ENCODE results near the gene TRERF1.
"Not testable (repeated sequence)": the region's sequence is repeated elsewhere in the genome, so short reads cannot be mapped to it uniquely, and the experiment has no call there.

Gene TRERF1

DNA sequence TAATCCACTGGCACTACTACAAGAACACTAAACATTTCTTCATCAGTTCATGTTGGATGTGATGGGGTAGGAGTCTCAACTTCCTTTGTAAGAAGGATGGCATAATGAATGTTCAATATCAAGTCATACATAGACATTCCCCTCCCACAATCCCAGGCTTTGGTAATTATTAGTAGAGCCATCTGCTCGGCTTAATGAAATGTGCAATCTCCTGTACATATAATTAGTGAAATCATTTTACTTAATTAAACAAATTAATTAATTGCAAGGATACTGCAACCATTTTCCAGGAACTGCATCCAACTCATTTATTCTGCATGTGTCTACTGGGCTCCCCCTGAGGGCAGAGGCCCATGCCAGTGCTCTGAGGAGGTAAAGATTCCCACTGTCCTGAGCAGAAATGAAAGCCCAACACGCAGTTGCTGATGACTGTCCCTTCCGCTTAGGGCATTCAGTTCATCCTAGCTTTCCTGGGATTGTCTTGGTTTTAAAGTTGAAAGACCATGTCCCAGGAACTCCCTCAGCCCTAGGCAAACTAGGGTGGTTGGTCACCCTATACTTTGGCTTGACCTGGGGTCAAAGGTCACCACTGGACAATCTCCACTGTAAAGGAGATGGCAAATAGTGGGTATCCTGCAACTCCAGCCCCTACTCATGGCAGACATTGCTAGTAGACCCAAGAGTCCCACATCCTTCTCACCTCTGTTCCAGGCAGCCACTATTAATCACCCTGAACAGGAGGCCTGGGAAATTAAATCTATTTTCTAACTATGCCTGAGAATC is 109.8 kb downstream of the TRERF1 start:
- in situ Hi-C loops (cut with HindIII; ENCODE audit: low sequenced_read_pairs) = no loop called here

DNA sequence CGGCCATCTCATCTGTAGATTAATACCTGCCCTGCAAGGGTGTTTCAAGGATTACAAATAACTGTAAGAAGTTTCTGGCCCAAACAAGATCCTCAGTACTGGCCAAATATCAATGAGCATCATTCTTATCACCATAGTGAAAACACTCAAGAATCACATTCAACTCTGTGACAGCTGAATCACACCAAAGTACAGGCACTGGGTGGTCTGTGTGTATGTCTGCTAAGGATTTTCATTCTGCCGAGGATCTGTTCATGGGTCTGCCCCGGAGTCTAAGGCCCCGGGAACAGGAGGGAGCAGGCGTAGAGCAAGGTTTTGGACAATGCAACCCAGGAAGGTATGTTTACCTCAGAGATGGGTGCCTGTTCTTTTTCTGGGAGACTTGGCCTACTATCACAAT is 110.5 kb downstream of the TRERF1 start:
- in situ Hi-C loops (cut with HindIII; ENCODE audit: low sequenced_read_pairs) = no loop called here

DNA sequence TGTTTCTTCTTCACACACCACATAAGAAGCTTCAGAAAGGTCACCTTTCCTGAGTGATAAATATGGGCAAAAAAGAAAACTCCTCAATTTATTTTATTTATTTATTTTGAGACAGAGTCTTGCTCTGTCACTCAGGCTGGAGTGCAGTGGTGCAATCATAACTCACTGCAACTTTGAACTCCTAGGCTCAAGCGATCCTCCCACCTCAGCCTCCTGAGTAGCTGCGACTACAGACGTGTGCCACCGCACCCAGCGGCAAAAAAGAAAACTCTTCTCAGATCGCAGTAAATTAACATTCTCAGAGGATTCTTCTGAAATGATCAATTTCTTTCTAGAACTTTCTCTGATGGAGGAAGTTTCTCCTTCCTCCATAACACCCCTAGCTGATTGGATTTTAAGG is 111.2 kb downstream of the TRERF1 start:
- in situ Hi-C loops (cut with HindIII; ENCODE audit: low sequenced_read_pairs) = no loop called here

DNA sequence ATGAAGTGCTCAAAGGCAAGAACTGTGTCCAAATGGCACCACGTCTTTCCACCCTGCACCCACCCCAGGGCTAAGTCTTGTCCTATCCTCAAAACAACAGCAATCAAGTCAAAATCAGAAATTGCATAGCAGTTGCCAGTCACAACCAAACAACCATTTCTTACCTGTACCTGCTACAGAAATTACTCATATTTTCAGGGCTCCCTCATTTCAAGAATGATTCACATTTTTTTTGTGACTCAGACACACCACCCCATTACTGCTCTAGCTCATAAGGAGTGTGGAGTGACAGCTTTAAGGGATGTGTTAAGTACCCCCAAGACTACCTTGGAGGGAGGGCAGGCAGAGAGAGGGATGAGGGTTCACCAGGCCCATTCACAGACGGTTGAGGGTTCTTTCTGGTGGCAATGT is 111.7 kb downstream of the TRERF1 start:
- in situ Hi-C loops (cut with HindIII; ENCODE audit: low sequenced_read_pairs) = no loop called here

DNA sequence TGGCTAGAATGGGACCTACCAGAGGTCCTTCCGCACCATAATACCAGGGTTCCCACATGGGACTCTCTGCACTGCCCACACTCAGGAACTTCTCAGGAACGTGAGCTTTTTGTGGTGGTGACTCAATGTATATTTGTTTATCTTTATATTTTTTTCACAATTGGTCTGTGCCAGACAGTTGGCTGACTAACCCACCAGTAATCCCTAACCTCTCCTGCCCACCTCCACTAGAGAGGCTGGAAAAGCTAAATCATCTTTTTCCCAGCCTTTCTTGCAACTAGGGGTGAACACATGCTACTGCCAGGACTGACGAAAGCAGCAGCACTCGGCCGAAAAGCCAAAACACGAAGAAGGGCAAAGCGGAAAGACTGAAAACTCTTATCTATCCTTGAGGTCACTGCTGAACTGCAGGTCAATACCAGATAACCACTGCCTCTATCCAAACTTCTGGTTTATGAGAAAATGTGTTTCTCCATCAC is 112.9 kb downstream of the TRERF1 start:
- in situ Hi-C loops (cut with HindIII; ENCODE audit: low sequenced_read_pairs) = no loop called here

DNA sequence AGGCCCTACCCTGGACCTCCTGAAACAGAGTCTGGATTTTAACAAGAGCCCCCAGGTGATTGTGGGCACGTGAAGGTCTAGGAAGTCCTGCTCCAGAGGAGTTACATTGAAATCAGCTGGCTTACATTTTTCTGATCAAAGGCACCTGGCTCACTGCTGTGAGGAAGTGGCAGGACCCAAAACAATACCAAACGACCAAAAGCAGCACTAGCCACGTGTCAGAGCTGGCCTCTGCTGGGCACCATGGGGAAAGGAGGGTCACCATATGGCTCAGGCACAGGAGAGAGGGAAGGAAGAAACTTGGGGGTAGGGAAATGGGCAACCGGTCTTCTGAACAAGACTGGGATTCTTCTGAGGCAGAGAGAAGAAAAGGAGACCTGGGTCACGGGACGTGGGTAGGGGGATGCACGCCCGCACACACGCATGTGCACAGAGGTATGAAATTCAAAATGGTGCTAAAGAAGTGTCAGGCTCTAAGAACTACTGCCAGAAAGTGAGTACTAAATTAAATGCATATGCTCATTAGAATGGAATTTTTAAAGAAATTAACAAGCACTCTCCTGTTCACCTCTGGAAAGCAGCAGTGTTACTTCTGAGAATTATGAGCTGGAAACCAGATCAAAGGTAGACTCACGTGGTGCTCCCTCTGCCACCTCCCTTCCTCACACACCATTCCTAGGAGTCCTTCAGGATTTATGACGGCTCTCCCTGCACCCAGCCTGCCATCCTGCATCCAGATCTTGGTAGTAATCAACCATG is 113.6 kb downstream of the TRERF1 start:
- in situ Hi-C loops (cut with HindIII; ENCODE audit: low sequenced_read_pairs) = no loop called here

DNA sequence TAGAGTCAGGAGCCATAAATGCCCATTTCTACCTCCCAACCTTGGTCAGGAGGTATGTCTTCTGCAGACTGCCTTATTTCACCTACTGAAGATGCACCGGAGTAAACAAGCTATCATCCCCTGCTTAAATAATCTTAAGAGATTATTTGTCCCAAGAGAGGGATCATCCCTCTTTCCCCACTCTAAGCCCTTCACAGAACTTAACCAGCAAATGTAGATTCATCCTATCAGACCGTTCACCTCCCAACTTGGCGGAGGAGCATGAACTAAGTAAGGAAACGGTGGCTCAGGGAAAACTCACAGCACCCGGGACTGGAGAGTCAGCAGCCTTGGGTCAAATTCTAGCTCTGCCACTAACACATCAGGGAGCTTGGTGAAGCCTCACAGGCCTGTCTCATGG is 115.3 kb downstream of the TRERF1 start:
- in situ Hi-C loops (cut with HindIII; ENCODE audit: low sequenced_read_pairs) = no loop called here

DNA sequence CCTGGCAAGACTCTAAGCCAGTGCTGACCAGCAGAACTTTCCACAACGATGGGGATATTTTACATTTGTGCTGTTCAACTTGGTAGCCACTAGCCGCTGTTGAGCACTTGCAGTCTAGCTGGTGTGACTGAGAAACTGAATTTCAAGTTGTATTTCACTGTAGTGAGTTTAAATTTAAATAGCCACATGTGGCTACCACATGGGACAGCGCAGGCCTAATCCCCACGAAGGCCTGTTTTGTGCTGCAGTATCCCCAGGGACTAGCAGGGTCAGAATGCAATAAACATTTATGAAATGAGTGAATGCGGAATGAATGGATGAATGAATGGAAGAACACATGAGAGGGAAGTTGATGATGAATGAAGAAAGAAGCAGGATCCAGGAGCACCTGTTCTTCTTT is 115.8 kb downstream of the TRERF1 start:
- in situ Hi-C loops (cut with HindIII; ENCODE audit: low sequenced_read_pairs) = no loop called here

DNA sequence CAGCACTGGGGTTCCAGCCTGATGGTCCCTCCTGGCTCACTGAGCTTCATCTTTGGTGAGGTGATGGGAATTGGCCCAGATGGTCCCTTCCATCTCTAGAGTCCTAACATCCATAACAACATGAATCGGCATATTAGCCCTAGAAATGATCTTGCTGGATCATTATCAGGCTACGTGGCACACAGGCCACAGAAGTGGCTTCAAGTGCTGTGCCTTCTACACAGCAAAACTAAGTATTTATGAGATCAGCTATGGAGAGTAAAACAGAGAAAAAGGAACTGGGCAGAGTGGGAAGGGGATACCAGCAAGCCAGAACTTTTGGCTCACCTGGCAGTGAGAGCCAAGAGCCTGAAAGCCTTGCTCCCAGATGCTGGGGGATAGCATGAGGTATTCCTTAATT is 116.9 kb downstream of the TRERF1 start:
- in situ Hi-C loops (cut with HindIII; ENCODE audit: low sequenced_read_pairs) = no loop called here

DNA sequence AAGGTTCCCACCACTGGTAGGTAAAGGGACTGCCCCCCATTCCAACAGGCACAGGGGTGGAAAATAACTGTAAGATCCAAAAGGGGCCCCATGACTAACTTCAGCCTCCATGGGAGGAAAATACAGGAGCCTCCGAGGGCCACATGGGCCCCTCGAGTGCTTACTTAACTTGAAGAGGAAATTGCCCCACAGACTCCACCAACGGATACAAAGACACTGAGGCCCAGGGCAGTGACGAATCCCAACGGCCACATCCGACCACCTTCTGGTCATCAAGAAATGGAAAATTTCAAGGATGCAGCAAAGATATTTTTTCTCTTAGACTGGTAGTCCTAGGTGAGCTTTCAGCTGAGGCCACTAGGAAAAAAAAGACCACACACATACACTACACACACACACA is 118.1 kb downstream of the TRERF1 start:
- in situ Hi-C loops (cut with HindIII; ENCODE audit: low sequenced_read_pairs) = no loop called here

DNA sequence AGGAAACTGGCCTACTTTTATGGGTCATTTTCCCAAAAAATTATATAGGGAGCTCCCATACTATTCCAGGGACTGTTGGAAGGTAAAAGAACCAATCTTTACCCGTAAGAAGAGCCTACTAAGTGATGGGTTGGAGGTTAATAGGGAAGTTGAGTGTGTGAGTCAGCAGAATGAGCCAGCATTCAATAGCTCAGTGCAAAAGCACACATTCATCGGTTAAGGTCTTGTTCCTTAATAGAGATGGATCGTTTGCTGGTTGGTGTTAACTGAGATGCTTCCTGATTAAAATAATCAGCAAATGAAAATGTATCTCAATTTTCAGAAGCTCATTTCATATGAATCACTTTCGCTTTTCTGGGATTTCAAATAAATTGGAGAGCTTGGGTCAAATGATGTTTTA is 118.8 kb downstream of the TRERF1 start:
- in situ Hi-C loops (cut with HindIII; ENCODE audit: low sequenced_read_pairs) = no loop called here

DNA sequence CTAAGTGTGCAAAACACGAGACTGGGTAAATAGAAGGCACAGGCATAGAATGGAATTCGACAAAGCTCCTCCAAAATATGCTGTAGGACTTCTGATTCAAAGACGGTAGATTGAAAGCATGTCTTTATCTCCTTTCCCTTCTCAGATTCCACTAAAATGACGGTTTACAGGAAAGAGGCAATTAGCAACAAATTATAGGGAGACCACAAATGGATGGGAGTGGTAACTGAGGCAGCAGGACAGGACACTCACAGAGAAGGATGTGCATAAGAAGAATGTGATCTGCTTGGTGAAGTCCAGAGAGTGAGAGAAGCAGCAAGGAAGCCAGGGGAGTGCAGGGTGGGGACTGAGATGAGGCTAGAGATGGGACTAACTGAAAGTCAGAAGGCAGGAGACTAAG is 120.7 kb downstream of the TRERF1 start:
- in situ Hi-C loops (cut with HindIII; ENCODE audit: low sequenced_read_pairs) = no loop called here

DNA sequence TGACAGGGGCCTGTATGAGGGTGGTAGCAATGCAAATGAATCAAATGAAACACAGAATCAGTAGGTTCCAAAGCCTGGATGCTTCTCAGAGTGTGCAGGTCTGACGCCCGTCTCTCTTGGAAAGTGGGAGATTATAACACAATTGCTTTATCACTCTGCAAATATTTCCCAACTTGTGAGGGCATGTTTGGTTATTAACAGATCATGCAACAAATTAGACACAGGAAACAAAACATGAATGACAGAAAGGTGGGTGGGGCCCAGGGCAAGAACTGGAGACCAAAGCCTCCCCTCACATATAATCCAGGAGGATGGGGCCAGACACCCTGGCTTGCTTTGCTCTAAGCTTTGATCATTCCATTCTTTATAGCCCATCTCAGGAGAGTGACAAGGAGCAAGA is 125.5 kb downstream of the TRERF1 start:
- in situ Hi-C loops (cut with HindIII; ENCODE audit: low sequenced_read_pairs) = no loop called here

DNA sequence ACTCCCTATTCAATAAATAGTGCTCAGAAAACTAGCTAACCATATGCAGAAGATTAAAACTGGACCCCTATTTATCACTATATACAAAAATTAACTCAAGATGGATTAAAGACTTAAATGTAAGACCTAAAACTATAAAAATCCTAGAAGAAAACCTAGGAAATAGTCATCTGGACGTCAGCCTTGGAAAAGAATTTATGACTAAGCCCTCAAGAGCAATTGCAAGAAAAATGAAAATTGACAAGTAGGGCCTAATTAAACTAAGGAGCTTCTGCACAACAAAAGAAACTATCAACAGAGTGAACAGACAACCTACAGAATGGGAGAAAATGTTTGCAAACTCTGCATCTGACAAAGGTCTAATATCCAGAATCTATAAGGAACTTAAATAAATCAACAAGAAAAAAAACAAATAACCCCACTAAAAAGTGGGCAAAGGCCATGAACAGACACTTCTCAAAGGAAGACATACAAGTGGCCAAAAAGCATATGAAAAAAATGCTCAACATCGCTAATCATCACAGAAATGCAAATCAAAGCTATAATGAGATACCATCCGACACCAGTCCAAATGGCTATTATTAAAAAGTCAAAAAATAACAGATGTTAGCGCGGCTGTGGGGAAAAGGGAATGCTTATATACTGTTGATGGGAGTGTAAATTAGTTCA is 126.9 kb downstream of the TRERF1 start:
- in situ Hi-C loops (cut with HindIII; ENCODE audit: low sequenced_read_pairs) = not testable (repeated sequence)

DNA sequence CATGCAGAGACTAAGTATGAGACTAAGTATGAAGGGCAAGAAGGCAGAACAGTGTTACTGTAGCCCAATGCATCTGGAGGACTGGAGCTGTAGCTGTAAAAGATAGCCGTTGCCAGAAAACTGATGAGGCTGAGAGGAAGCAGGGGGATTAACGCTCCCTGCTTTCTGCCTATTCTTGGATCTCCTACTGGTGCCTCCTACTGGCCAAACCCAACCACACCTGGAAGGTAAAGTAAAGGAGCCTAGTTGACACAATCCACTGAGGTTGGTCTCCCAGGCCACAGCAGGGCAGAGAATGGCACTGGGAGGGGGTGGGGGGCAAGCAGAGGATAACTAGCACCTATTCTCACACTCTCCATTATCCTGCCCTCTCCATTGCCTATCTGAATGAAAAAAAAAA is 129.1 kb downstream of the TRERF1 start:
- in situ Hi-C loops (cut with HindIII; ENCODE audit: low sequenced_read_pairs) = no loop called here

DNA sequence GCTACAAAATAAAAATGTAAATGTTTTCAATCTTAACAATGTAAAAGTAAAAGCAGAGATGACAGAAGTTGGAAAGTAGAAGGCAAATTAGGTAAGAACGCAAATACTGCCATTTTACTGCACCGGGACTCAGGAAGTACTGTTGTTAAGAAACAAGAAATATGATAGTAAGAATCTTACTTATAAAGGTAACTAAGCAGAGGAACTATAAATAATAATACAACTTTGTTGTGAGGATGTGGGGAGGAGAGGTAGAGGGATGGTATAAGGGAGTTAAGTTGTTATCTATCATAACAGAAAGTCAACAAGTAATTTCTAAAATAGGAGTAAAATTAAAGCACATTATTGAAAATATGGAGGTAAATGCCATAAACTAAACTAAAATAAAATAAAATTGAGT is 129.8 kb downstream of the TRERF1 start:
- in situ Hi-C loops (cut with HindIII; ENCODE audit: low sequenced_read_pairs) = no loop called here

DNA sequence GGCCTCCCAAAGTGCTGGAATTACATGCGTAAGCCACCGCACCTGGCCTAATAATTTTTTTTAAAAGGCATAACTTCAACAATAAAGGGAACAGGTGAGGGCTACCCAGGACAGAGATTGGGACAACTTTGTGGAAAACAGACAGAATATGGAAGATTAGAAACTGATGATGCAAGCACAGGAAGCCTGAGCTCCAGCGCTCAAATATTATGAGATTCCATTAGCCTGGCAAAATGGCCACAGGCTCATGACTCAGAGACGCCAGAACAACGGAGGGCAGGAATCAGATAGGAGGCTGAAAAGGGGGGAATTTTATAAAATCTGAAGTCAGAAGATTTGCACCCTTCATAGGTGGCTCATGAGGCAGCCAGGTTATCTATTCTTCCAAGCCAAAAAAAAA is 131.0 kb downstream of the TRERF1 start:
- in situ Hi-C loops (cut with HindIII; ENCODE audit: low sequenced_read_pairs) = no loop called here

DNA sequence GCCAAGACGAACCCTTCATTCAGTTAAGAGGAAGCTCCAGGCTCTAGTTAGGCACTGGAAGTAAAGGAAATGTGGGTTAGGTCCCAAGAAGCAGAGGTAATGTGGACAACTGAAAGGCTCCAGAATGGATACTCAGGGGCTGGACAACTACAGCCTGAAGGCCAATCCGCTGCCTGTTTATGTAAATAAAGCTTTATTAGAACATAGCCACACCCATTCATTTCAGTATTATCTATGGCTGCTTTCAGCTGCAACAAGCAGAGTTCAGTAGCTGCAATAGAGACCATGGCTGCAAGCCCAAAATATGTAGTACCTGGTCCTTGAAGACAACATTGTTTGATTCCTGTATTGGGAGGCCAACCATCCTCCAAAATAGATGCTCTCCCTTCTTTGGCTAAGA is 133.2 kb downstream of the TRERF1 start:
- in situ Hi-C loops (cut with HindIII; ENCODE audit: low sequenced_read_pairs) = no loop called here

DNA sequence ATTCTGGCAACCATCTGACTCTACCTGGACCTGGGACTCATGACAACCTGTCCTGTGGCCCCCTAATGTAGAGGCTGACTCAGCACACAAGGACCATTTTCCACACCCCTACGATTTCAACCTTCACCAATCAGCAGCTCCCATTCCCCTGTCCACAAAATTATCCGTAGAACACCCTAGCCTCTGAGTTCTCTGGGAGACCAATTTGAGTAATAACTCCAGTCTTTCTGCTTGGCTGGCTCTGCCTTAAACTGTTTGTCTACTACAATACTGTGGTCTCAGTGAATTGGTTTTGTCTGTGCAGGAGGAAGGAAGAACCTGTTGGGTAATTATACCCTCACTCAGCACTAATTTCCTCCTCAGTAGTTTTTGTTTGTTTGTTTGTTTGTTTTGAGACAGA is 134.7 kb downstream of the TRERF1 start:
- in situ Hi-C loops (cut with HindIII; ENCODE audit: low sequenced_read_pairs) = no loop called here

DNA sequence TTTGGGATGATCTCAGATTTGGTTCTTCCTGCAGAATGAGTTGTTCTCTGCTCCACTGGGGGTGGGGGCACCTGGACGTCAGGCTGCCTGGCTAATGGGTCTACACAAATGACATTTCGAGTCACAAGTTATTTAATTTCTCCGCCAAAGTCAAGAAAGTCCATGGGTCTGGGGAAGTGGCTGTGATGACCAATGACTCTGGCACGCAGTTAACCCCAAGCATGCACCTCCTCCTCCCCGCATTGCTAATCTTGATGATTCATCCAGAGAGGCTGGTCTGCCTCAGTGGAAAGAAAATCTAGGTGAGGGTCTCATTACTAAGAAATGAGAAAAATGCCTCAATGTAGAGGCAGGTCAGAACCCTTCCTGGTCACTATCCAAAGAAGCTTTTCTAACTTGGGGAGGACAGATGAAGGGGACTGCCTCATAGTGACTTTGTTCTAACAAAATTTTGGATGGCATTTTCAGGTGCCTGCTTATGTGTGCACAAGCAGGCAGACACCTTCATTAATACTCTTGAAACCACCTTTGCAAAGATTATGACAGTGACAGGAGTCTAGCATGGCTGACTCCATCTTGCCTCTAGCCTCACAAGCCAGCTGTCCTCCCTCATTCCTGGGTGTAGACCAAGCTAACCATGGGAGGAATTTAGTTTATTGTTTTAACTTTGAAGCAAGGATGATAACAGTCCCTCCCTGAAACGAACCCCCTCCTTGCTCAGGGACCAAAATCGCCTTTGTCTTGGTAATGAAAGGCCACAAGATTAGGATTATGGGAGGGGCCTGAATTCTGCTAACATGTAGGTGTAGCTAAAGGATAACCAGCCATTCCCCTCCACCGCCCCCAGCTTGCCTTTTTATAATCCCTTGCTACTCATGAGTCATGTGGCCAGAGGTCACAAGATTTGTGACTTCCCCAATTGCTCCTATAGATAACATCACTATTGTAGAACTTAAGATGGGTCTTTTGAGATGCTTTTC is 135.4 kb downstream of the TRERF1 start:
- in situ Hi-C loops (cut with HindIII; ENCODE audit: low sequenced_read_pairs) = no loop called here

All from endothelial cell of hepatic sinusoid (primary cell).